GM12878 (cell line): Measurements from ENCODE around the gene LEF1.

ENCODE experiments used
- CBX3 ChIP-seq: fragments of 200-600 bp; sonication (generic); IDR thresholded peaks from 2 replicates; pipeline ENCODE4 v1.6.1; 2016; ENCODE audit warnings: low read depth, borderline replicate concordance
- EP300 ChIP-seq, 2 experiments: fragments of 150-350 bp in 1 of 2; IDR thresholded peaks; 2 replicates each; pipeline ENCODE4 v1.6.1; 2011 to 2012; ENCODE audit warnings: low read depth in 2 of 2, low read length in 2 of 2, borderline replicate concordance in 1 of 2, improper control_type of control experiment in 1 of 2, inconsistent platforms in 1 of 2; ENCODE audit not compliant: control insufficient read depth in 1 of 2
- JUNB ChIP-seq: IDR thresholded peaks from 2 replicates; pipeline ENCODE4 v1.6.1; 2016; ENCODE audit warnings: antibody characterized with exemption, mild to moderate bottlenecking
- POLR2A ChIP-seq: IDR thresholded peaks from 2 replicates; pipeline ENCODE4 v1.6.1; 2011; ENCODE audit warnings: low read depth, mild to moderate bottlenecking, low read length
- POLR2AphosphoS2 ChIP-seq: IDR thresholded peaks from 2 replicates; pipeline ENCODE4 v1.6.1; 2011; ENCODE audit warnings: low read depth, mild to moderate bottlenecking, low read length, improper control_type of control experiment, moderate library complexity
- REST ChIP-seq: IDR thresholded peaks from 2 replicates; pipeline ENCODE4 v1.6.1; 2012; ENCODE audit warnings: mild to moderate bottlenecking, low read depth, low read length
- USF2 ChIP-seq: IDR thresholded peaks from 2 replicates; pipeline ENCODE4 v1.6.1; 2011; ENCODE audit warnings: low read depth, low read length, improper control_type of control experiment, borderline replicate concordance
- TF ChIP-seq, protein P1 (sequence below), 3 experiments: IDR thresholded peaks in 2 of 3; conservative IDR thresholded peaks in 1 of 3; 2 replicates each; pipeline ENCODE4 v1.5.1; 2011; ENCODE audit warnings: low read depth in 3 of 3, low read length in 3 of 3, mild to moderate bottlenecking in 3 of 3, control low read depth in 2 of 3, moderate library complexity in 2 of 3, inconsistent platforms in 1 of 3, mixed read lengths in 1 of 3; ENCODE audit not compliant: control insufficient read depth in 2 of 3, insufficient read depth in 1 of 3; ENCODE audit errors: extremely low read depth in 1 of 3

GRCh38 chr4:108081256-108081655 is 87.5 kb downstream of the LEF1 start:
- TF ChIP-seq POLR2A = no peak
- TF ChIP-seq EP300 (IDR thresholded peaks at IDR 0.05; ENCODE audit: borderline replicate concordance in 1 of 2, control insufficient read depth in 1 of 2, low read depth in 2 of 2, low read length in 2 of 2) = no peak
- no peak for TF ChIP-seq POLR2AphosphoS2
- no peak for TF ChIP-seq JUNB
- TF ChIP-seq USF2 = no peak
- TF ChIP-seq CBX3 = no peak
- no peak for TF ChIP-seq REST
- TF ChIP-seq, protein P1, sequence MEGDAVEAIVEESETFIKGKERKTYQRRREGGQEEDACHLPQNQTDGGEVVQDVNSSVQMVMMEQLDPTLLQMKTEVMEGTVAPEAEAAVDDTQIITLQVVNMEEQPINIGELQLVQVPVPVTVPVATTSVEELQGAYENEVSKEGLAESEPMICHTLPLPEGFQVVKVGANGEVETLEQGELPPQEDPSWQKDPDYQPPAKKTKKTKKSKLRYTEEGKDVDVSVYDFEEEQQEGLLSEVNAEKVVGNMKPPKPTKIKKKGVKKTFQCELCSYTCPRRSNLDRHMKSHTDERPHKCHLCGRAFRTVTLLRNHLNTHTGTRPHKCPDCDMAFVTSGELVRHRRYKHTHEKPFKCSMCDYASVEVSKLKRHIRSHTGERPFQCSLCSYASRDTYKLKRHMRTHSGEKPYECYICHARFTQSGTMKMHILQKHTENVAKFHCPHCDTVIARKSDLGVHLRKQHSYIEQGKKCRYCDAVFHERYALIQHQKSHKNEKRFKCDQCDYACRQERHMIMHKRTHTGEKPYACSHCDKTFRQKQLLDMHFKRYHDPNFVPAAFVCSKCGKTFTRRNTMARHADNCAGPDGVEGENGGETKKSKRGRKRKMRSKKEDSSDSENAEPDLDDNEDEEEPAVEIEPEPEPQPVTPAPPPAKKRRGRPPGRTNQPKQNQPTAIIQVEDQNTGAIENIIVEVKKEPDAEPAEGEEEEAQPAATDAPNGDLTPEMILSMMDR (IDR thresholded peaks at IDR 0.05 in 2 of 3, conservative IDR thresholded peaks at IDR 0.05 in 1 of 3; ENCODE audit: control insufficient read depth in 2 of 3, extremely low read depth in 1 of 3, insufficient read depth in 1 of 3, low read depth in 3 of 3, low read length in 3 of 3) = no peak
